ENCODE results near the gene APOL1. TPM values are rescaled to one million over a fixed set of nuclear protein-coding genes. Genes with fewer than 3 reads are reported as not detected.

The APOL1 gene
- total RNA-seq, 1 donor from 2014 or later, result 2.3 TPM

- Histone ChIP-seq H3K27me3 (ENCODE audit: control insufficient read depth, insufficient read depth, low read length) (no peaks in the 10 kb centered on the region), H3K4me3 (ENCODE audit: low read depth, low read length) (no peak overlapping the region), H3K36me3 (ENCODE audit: control insufficient read depth, insufficient read depth, low read length) (peaks cover 10% of the 10 kb centered on the region)
- DNase-seq (ENCODE audit: low read depth), result no peak
- TF ChIP-seq CTCF (IDR thresholded peaks at IDR 0.05; ENCODE audit: insufficient read depth, low read length, poor library complexity, severe bottlenecking), result no peak
These were observed 58.6 kb downstream of the APOL1 start for GRCh38 chr22:36311386-36312085.

- DNase-seq (ENCODE audit: low read depth), result no peak
- peaks cover 12% of the 10 kb centered on the region for H3K36me3 ChIP-seq (ENCODE audit: control insufficient read depth, insufficient read depth, low read length)
These were observed 62.4 kb downstream of the APOL1 start for GRCh38 chr22:36315325-36315724.

GRCh38 chr22:36316419-36316818 lies 63.5 kb downstream of the APOL1 start:
- Histone ChIP-seq H3K36me3 (ENCODE audit: control insufficient read depth, insufficient read depth, low read length) (peaks cover 13% of the 10 kb centered on the region), H3K4me3 (ENCODE audit: low read depth, low read length) (no peak overlapping the region), H3K27me3 (ENCODE audit: control insufficient read depth, insufficient read depth, low read length) (no peaks in the 10 kb centered on the region)
- DNase-seq (ENCODE audit: low read depth), result no peak
- no peak for TF ChIP-seq CTCF (IDR thresholded peaks at IDR 0.05; ENCODE audit: insufficient read depth, low read length, poor library complexity, severe bottlenecking)

More at GRCh38 chr22:36315325-36315724, 62.4 kb downstream of the APOL1 start:
- H3K27me3 ChIP-seq (ENCODE audit: control insufficient read depth, insufficient read depth, low read length), result no peaks in the 10 kb centered on the region
- TF ChIP-seq CTCF (IDR thresholded peaks at IDR 0.05; ENCODE audit: insufficient read depth, low read length, poor library complexity, severe bottlenecking), result no peak
- H3K4me3 ChIP-seq (ENCODE audit: low read depth, low read length), result no peak overlapping the region

Other genes starting within 250 kb of the APOL1 start
- gene RBFOX2, start 224.3 kb upstream of the APOL1 start, total RNA-seq, result 75.1 and 91.2 TPM in 2 replicates
- gene APOL3, start 92.4 kb upstream of the APOL1 start, total RNA-seq, result 4.4 and 19.2 TPM in 2 replicates
- not detected in 2 replicates for gene APOL4, start 51.3 kb upstream of the APOL1 start, total RNA-seq
- 39.9 and 44.4 TPM in 2 replicates for gene APOL2, start 13.6 kb upstream of the APOL1 start, total RNA-seq
- 1,580 and 1,647 TPM in 2 replicates for gene MYH9, start 134.8 kb downstream of the APOL1 start, total RNA-seq
- 56.8 and 66.6 TPM in 2 replicates for gene TXN2, start 228.5 kb downstream of the APOL1 start, total RNA-seq

Data from kidney epithelial cell (primary cell).